Neural crest cell (in vitro differentiated cells): ENCODE results near the gene UMAD1. TPM values are rescaled to one million over a fixed set of nuclear protein-coding genes. Genes with fewer than 3 reads are reported as not detected.

Source experiments
- DNase-seq: peaks from one replicate; pipeline ENCODE4 v3.0.0; 2021; ENCODE audit warnings: low read depth, mixed read lengths, low spot score
- H3K27ac Mint-ChIP-seq: one replicate; pipeline ENCODE4 v1.8.0; 2021; ENCODE audit warnings: mild to moderate bottlenecking, mixed read lengths; ENCODE audit not compliant: unreplicated experiment
- H3K27me3 Mint-ChIP-seq: 2 replicates; pipeline ENCODE4 v1.8.0; 2021; ENCODE audit warnings: low read depth, mild to moderate bottlenecking, mixed read lengths
- H3K36me3 Mint-ChIP-seq: 2 replicates; pipeline ENCODE4 v1.8.0; 2021; ENCODE audit warnings: low read depth, mild to moderate bottlenecking, mixed read lengths
- H3K4me1 Mint-ChIP-seq: 2 replicates; pipeline ENCODE4 v1.8.0; 2021; ENCODE audit warnings: mixed read lengths
- H3K4me3 Mint-ChIP-seq: one replicate; pipeline ENCODE4 v1.8.0; 2021; ENCODE audit warnings: mild to moderate bottlenecking, mixed read lengths
- H3K9me3 Mint-ChIP-seq: 2 replicates; pipeline ENCODE4 v1.8.0; 2021; ENCODE audit warnings: mixed read lengths
- CTCF ChIP-seq: fragments of 200-600 bp; sonication (generic); conservative IDR thresholded peaks from 2 replicates; pipeline ENCODE4 v1.5.0; 2021; ENCODE audit warnings: antibody characterized with exemption, mild to moderate bottlenecking
- total RNA-seq: library from RNA; stranded (reverse); gene quantifications from 2 replicates; pipeline ENCODE4 v1.2.1, GENCODE V29; 2021

The UMAD1 gene
- total RNA-seq, 1 donor from 2014 or later = 9.8 TPM

- Mint-ChIP-seq H3K4me3 (no peak overlapping the region), H3K9me3 (no peaks in the 10 kb centered on the region), H3K27me3 (no peaks in the 10 kb centered on the region), H3K36me3 (no peaks in the 10 kb centered on the region), H3K4me1 (no peaks in the 10 kb centered on the region), H3K27ac (no peak overlapping the region)
- TF ChIP-seq CTCF = no peak
- DNase-seq = no peak
Observed at GRCh38 chr7:7862393-7862792, 221.8 kb downstream of the UMAD1 start.

GRCh38 chr7:7867846-7868571 is 227.5 kb downstream of the UMAD1 start:
- Mint-ChIP-seq H3K9me3 (no peaks in the 10 kb centered on the region), H3K36me3 (no peaks in the 10 kb centered on the region), H3K4me3 (no peak overlapping the region), H3K27ac (no peak overlapping the region), H3K4me1 (no peaks in the 10 kb centered on the region), H3K27me3 (no peaks in the 10 kb centered on the region)
- no peak for TF ChIP-seq CTCF
- DNase-seq = no peak

- no peaks in the 10 kb centered on the region for H3K36me3 Mint-ChIP-seq
- H3K27ac Mint-ChIP-seq = no peak overlapping the region
- no peak for TF ChIP-seq CTCF
- H3K4me3 Mint-ChIP-seq = no peak overlapping the region
- no peaks in the 10 kb centered on the region for H3K27me3 Mint-ChIP-seq
- no peak for DNase-seq
- H3K4me1 Mint-ChIP-seq = no peaks in the 10 kb centered on the region
- H3K9me3 Mint-ChIP-seq = no peaks in the 10 kb centered on the region
Observed at GRCh38 chr7:7868572-7868899, 228.0 kb downstream of the UMAD1 start.

- TF ChIP-seq CTCF = no peak
- Mint-ChIP-seq H3K4me3 (no peak overlapping the region), H3K9me3 (peaks cover 5% of the 10 kb centered on the region), H3K27me3 (no peaks in the 10 kb centered on the region), H3K27ac (no peak overlapping the region), H3K4me1 (no peaks in the 10 kb centered on the region), H3K36me3 (peaks cover 5% of the 10 kb centered on the region)
- DNase-seq = no peak
Observed at GRCh38 chr7:7869036-7869435, 228.5 kb downstream of the UMAD1 start.

GRCh38 chr7:7869651-7870050 is 229.1 kb downstream of the UMAD1 start:
- TF ChIP-seq CTCF = no peak

More at GRCh38 chr7:7869651-7870050, 229.1 kb downstream of the UMAD1 start:
- H3K27me3 Mint-ChIP-seq = no peaks in the 10 kb centered on the region
- H3K9me3 Mint-ChIP-seq = peaks cover 7% of the 10 kb centered on the region
- DNase-seq = no peak
- peaks cover 7% of the 10 kb centered on the region for H3K36me3 Mint-ChIP-seq
- H3K4me1 Mint-ChIP-seq = no peaks in the 10 kb centered on the region
- H3K27ac Mint-ChIP-seq = no peak overlapping the region
- H3K4me3 Mint-ChIP-seq = no peak overlapping the region
